ENCODE results near the gene RTP4.
"Not testable (repeated sequence)": the region's sequence is repeated elsewhere in the genome, so short reads cannot be mapped to it uniquely, and the experiment has no call there.

- TF ChIP-seq, protein P1, sequence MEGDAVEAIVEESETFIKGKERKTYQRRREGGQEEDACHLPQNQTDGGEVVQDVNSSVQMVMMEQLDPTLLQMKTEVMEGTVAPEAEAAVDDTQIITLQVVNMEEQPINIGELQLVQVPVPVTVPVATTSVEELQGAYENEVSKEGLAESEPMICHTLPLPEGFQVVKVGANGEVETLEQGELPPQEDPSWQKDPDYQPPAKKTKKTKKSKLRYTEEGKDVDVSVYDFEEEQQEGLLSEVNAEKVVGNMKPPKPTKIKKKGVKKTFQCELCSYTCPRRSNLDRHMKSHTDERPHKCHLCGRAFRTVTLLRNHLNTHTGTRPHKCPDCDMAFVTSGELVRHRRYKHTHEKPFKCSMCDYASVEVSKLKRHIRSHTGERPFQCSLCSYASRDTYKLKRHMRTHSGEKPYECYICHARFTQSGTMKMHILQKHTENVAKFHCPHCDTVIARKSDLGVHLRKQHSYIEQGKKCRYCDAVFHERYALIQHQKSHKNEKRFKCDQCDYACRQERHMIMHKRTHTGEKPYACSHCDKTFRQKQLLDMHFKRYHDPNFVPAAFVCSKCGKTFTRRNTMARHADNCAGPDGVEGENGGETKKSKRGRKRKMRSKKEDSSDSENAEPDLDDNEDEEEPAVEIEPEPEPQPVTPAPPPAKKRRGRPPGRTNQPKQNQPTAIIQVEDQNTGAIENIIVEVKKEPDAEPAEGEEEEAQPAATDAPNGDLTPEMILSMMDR (conservative IDR thresholded peaks at IDR 0.05; ENCODE audit: low read length), result not testable (repeated sequence)
- not testable (repeated sequence) for TF ChIP-seq EZH2phosphoT487 (IDR thresholded peaks at IDR 0.05; ENCODE audit: borderline replicate concordance, low read depth, low read length)
Measured at GRCh38 chr3:187411991-187412781, 44.0 kb downstream of the RTP4 start.

All from OCI-LY7 (cell line).